ENCODE data around the gene HBM.
"Not testable (repeated sequence)": the region's sequence is repeated elsewhere in the genome, so short reads cannot be mapped to it uniquely, and the experiment has no call there.

- TF ChIP-seq, protein P1, sequence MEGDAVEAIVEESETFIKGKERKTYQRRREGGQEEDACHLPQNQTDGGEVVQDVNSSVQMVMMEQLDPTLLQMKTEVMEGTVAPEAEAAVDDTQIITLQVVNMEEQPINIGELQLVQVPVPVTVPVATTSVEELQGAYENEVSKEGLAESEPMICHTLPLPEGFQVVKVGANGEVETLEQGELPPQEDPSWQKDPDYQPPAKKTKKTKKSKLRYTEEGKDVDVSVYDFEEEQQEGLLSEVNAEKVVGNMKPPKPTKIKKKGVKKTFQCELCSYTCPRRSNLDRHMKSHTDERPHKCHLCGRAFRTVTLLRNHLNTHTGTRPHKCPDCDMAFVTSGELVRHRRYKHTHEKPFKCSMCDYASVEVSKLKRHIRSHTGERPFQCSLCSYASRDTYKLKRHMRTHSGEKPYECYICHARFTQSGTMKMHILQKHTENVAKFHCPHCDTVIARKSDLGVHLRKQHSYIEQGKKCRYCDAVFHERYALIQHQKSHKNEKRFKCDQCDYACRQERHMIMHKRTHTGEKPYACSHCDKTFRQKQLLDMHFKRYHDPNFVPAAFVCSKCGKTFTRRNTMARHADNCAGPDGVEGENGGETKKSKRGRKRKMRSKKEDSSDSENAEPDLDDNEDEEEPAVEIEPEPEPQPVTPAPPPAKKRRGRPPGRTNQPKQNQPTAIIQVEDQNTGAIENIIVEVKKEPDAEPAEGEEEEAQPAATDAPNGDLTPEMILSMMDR (IDR thresholded peaks at IDR 0.05), result not testable (repeated sequence)
- not testable (repeated sequence) for TF ChIP-seq POLR2A (IDR thresholded peaks at IDR 0.05)
Measured at GRCh38 chr16:164134-164823, 1.5 kb upstream of the HBM start.
